GM23338 (cell line): ENCODE measurements around the gene PTPN20.

ENCODE experiments used
- CREB1 ChIP-seq: fragments of 250-450 bp; sonication (Bioruptor Pico); IDR thresholded peaks from 2 replicates; pipeline ENCODE4 v1.5.0; 2020; ENCODE audit warnings: low read depth, mild to moderate bottlenecking, moderate library complexity
- EZH2 ChIP-seq: fragments of 200-600 bp; sonication (generic); IDR thresholded peaks from one replicate; pipeline ENCODE4 v1.8.0; 2017; ENCODE audit warnings: antibody characterized with exemption, mild to moderate bottlenecking, low read depth; ENCODE audit not compliant: unreplicated experiment
- EZH2phosphoT487 ChIP-seq: fragments of 200-600 bp; sonication (generic); IDR thresholded peaks from one replicate; pipeline ENCODE4 v1.8.1; 2018; ENCODE audit warnings: antibody characterized with exemption; ENCODE audit not compliant: unreplicated experiment
- JUNB ChIP-seq: IDR thresholded peaks from one replicate; pipeline ENCODE4 v1.6.1; 2016; ENCODE audit warnings: antibody characterized with exemption; ENCODE audit not compliant: unreplicated experiment
- POLR2AphosphoS5 ChIP-seq: IDR thresholded peaks from 2 replicates; pipeline ENCODE4 v1.6.1; 2016; ENCODE audit warnings: antibody characterized with exemption, low read depth
- REST ChIP-seq: IDR thresholded peaks from one replicate; pipeline ENCODE4 v1.6.1; 2018; ENCODE audit warnings: antibody characterized with exemption; ENCODE audit not compliant: unreplicated experiment
- STAT1 ChIP-seq: IDR thresholded peaks from one replicate; pipeline ENCODE4 v1.6.1; 2016; ENCODE audit warnings: antibody characterized with exemption; ENCODE audit not compliant: unreplicated experiment
- ZNF114 ChIP-seq: fragments of 250-450 bp; sonication (Bioruptor Pico); IDR thresholded peaks from 2 replicates; pipeline ENCODE4 v1.5.0; 2020; ENCODE audit warnings: mild to moderate bottlenecking, moderate library complexity
- ZNF331 ChIP-seq: fragments of 250-450 bp; sonication (Bioruptor Pico); IDR thresholded peaks from 2 replicates; pipeline ENCODE4 v1.5.0; 2020; ENCODE audit warnings: low read depth, mild to moderate bottlenecking, moderate library complexity
- TF ChIP-seq, protein P1 (sequence below), 2 experiments: fragments of 200-600 bp in 1 of 2; sonication (generic) in 1 of 2; conservative IDR thresholded peaks; 2 replicates each; pipeline versions ENCODE4 v1.5.1 to v1.6.1; 2016 to 2017; ENCODE audit warnings: antibody characterized with exemption in 2 of 2, low read depth in 2 of 2, mild to moderate bottlenecking in 2 of 2, moderate library complexity in 1 of 2
- TF ChIP-seq, protein P2 (sequence below): IDR thresholded peaks from 2 replicates; pipeline ENCODE4 v1.6.1; 2016; ENCODE audit warnings: antibody characterized with exemption

- TF ChIP-seq, protein P1, sequence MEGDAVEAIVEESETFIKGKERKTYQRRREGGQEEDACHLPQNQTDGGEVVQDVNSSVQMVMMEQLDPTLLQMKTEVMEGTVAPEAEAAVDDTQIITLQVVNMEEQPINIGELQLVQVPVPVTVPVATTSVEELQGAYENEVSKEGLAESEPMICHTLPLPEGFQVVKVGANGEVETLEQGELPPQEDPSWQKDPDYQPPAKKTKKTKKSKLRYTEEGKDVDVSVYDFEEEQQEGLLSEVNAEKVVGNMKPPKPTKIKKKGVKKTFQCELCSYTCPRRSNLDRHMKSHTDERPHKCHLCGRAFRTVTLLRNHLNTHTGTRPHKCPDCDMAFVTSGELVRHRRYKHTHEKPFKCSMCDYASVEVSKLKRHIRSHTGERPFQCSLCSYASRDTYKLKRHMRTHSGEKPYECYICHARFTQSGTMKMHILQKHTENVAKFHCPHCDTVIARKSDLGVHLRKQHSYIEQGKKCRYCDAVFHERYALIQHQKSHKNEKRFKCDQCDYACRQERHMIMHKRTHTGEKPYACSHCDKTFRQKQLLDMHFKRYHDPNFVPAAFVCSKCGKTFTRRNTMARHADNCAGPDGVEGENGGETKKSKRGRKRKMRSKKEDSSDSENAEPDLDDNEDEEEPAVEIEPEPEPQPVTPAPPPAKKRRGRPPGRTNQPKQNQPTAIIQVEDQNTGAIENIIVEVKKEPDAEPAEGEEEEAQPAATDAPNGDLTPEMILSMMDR (conservative IDR thresholded peaks at IDR 0.05; ENCODE audit: low read depth in 2 of 2), result no peak
- TF ChIP-seq EZH2, result no peak
- no peak for TF ChIP-seq POLR2AphosphoS5
- TF ChIP-seq ZNF331 (CRISPR knock-in tag), result no peak
- TF ChIP-seq, protein P2, sequence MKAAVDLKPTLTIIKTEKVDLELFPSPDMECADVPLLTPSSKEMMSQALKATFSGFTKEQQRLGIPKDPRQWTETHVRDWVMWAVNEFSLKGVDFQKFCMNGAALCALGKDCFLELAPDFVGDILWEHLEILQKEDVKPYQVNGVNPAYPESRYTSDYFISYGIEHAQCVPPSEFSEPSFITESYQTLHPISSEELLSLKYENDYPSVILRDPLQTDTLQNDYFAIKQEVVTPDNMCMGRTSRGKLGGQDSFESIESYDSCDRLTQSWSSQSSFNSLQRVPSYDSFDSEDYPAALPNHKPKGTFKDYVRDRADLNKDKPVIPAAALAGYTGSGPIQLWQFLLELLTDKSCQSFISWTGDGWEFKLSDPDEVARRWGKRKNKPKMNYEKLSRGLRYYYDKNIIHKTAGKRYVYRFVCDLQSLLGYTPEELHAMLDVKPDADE, result no peak
- TF ChIP-seq EZH2phosphoT487, result no peak
- no peak for TF ChIP-seq REST
- TF ChIP-seq CREB1 (CRISPR knock-in tag), result no peak
- no peak for TF ChIP-seq ZNF114 (CRISPR knock-in tag)
- no peak for TF ChIP-seq JUNB
- no peak for TF ChIP-seq STAT1
Observed at GRCh38 chr10:47010036-47010435, 98.8 kb downstream of the PTPN20 start.
